ENCODE data around the gene ACCS.

- TF ChIP-seq CTCF (IDR thresholded peaks at IDR 0.05), result no peak
- no peak for TF ChIP-seq POLR2A (IDR thresholded peaks at IDR 0.05)
These were observed 17.8 kb downstream of the ACCS start for GRCh38 chr11:44083906-44084305.

Data from suprapubic skin (tissue), 3 donors.